Measurements from ENCODE around the gene NKD1.

DNA sequence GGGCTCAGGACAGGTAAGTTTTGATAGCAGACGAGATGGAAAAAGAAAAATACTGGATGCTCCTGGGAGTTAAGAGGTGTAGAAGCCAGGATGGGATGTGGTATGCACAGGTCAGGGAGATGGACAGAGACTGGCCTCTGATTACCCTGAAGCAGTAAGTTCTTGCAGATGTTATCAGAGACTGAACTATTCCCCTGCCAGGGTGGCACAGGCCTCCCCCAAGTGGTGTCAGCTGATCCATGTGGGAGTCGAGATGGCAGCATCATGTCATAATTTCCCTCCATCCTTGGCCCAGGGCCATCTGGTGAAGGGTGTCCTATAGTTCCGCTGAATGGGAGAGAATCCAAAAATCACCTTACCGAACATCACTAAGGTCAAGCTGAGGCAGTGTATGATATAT is 14.1 kb upstream of the NKD1 start:
- TF ChIP-seq CTCF (IDR thresholded peaks at IDR 0.05): no peak
- TF ChIP-seq POLR2A (IDR thresholded peaks at IDR 0.05): no peak
